ENCODE measurements around the gene LARGE1. TPM values are rescaled to one million over a fixed set of nuclear protein-coding genes. Genes with fewer than 3 reads are reported as not detected.
"Not testable (repeated sequence)": the region's sequence is repeated elsewhere in the genome, so short reads cannot be mapped to it uniquely, and the experiment has no call there.

LARGE1 gene
- total RNA-seq, 1 experiment from 2014 or later: 30.7 TPM

DNA sequence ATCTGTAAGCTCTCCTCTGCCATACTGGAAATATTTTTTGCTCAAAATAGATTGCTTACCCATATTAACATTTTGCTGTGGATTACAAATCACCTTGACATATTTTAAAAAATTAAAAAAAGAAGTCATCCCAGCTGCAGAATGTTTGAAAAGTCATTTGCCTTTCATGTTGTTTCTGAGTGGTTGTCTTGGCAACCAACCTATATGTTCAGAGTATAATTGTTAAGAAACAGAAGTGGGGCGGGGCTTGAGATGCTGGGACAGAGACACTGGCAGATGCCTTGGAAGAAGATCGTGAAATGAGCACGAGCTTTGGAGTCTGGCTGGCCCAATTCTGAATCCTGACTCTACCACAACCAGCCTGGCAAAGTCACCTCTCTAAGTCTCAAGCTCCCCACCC is 348.2 kb downstream of the LARGE1 start:
- no peak for DNase-seq
- no peaks in the 10 kb centered on the region for H3K36me3 ChIP-seq (replicated peaks; ENCODE audit: control insufficient read depth, insufficient read depth, low read length)
- no peak overlapping the region for H3K4me3 ChIP-seq (ENCODE audit: insufficient read depth, low read depth, low read length)
- no peaks in the 10 kb centered on the region for H3K27me3 ChIP-seq (ENCODE audit: control insufficient read depth, insufficient read depth, low read length)

DNA sequence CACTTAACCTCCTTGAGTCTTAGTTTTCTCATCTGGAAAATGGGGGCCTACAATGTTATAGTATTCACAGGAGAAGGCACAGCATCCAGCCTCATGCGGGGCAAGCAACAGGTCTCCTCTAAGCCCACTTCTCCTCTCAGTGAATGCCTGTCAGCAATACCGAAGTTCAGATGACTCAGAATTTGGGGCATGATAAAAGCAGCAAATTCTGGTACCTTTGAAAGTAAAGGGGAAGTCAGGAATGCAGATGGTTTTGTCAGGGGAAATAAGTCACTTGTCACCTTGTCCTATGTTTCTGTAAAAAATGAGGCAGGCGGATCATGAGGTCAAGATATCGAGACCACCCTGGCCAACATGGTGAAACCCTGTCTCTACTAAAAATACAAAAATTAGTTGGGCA is 350.2 kb downstream of the LARGE1 start:
- H3K36me3 ChIP-seq (replicated peaks; ENCODE audit: control insufficient read depth, insufficient read depth, low read length): no peaks in the 10 kb centered on the region
- no peak overlapping the region for H3K4me3 ChIP-seq (ENCODE audit: insufficient read depth, low read depth, low read length)
- no peaks in the 10 kb centered on the region for H3K27me3 ChIP-seq (ENCODE audit: control insufficient read depth, insufficient read depth, low read length)
- DNase-seq: no peak

DNA sequence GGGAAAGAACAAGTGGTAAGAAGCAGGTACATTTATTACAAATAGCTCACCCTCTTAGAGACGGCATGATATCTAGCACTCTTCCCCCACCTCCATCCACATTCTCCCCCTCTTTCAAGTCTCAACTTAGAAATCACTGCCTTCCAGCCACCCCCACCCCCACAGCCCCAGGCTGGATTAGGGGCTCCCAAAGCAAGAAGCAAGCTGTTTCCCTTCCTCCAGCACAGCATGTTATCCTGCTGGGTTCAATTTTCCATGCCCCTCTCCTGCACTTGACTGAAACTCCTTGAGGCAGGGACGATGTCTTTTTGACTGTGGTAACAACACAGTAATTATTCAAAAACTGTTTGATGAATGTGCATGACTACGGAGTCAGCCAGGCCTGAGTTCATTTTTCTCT is 350.7 kb downstream of the LARGE1 start:
- no peaks in the 10 kb centered on the region for H3K36me3 ChIP-seq (replicated peaks; ENCODE audit: control insufficient read depth, insufficient read depth, low read length)
- H3K27me3 ChIP-seq (ENCODE audit: control insufficient read depth, insufficient read depth, low read length): no peaks in the 10 kb centered on the region
- no peak overlapping the region for H3K4me3 ChIP-seq (ENCODE audit: insufficient read depth, low read depth, low read length)
- no peak for DNase-seq

DNA sequence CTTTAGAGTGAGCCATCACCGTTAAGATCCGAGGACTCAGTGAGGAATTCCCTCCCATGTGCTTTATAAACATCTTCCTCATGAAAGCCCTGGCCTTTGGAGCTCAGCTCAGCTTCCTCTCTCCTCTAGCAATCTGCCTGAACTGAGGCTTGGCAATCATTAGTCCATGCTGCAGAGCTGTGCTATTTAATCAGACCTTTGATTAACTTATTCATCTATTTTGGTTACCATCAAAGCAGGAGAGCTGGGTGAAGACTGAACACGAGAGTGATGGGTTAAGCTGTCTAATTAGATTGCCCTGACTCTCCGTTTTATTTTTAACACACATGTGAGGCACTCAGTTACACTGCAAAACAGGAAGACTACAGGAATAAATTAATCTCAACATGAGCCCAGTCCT is 351.3 kb downstream of the LARGE1 start:
- Histone ChIP-seq H3K27me3 (ENCODE audit: control insufficient read depth, insufficient read depth, low read length) (no peaks in the 10 kb centered on the region), H3K4me3 (ENCODE audit: insufficient read depth, low read depth, low read length) (no peak overlapping the region), H3K36me3 (replicated peaks; ENCODE audit: control insufficient read depth, insufficient read depth, low read length) (no peaks in the 10 kb centered on the region)
- no peak for DNase-seq

DNA sequence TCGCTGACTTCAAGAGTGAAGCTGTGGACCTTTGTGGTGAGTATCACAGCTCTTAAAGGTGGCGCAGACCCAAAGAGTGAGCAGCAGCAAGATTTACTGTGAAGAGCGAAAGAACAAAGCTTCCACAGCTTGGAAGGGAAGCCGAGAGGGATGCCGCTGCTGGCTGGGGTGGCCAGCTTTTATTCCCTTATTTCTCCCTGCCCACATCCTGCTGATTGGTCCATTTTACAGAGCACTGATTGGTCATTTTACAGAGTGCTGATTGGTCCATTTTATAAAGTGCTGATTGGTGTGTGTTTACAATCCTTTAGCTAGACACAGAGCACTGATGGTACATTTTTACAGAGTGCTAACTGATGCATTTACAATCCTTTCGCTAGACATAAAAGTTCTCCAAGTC is 353.8 kb downstream of the LARGE1 start:
- not testable (repeated sequence) for H3K4me3 ChIP-seq (ENCODE audit: insufficient read depth, low read depth, low read length); H3K36me3 ChIP-seq (replicated peaks; ENCODE audit: control insufficient read depth, insufficient read depth, low read length); DNase-seq; H3K27me3 ChIP-seq (ENCODE audit: control insufficient read depth, insufficient read depth, low read length)

DNA sequence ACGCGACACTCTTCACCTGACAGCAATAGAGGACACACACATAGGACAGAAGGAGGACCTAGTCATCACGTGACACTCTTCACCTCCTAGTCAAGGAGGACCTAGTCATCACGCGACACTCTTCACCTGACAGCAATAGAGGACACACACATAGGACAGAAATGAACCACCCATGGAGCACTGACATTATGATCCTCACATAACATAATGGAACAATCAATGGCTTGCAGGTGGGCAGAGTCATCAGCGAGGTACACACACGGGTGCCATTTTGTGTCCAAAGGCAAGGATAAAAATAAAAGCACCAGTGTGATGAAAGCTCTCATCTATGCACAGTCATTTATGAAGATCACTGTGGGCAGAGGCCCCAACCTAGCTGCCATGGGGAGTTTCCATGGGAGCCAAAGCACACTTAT is 354.7 kb downstream of the LARGE1 start:
- H3K27me3 ChIP-seq (ENCODE audit: control insufficient read depth, insufficient read depth, low read length): no peaks in the 10 kb centered on the region
- no peak overlapping the region for H3K4me3 ChIP-seq (ENCODE audit: insufficient read depth, low read depth, low read length)
- DNase-seq: no peak
- H3K36me3 ChIP-seq (replicated peaks; ENCODE audit: control insufficient read depth, insufficient read depth, low read length): no peaks in the 10 kb centered on the region

DNA sequence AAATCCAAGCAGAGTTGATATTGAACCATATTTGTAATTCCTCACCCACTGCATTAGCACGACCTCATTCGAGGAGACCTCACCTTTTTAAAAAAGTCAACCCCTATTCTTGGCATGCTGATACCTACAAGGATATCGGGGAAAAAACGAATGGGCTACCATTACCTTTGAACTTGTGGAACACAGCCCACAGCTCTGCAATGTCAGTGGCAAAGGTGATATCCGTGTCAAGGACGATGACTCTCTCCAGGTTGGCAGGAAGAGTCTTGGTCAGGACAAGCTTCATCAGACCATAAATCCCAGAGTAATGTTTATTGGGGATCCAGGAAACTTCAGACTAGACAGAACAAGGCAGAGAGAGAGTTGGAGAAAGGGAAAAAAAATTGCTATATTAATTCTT is 355.6 kb downstream of the LARGE1 start:
- no peak for DNase-seq
- H3K4me3 ChIP-seq (ENCODE audit: insufficient read depth, low read depth, low read length): no peak overlapping the region

DNA sequence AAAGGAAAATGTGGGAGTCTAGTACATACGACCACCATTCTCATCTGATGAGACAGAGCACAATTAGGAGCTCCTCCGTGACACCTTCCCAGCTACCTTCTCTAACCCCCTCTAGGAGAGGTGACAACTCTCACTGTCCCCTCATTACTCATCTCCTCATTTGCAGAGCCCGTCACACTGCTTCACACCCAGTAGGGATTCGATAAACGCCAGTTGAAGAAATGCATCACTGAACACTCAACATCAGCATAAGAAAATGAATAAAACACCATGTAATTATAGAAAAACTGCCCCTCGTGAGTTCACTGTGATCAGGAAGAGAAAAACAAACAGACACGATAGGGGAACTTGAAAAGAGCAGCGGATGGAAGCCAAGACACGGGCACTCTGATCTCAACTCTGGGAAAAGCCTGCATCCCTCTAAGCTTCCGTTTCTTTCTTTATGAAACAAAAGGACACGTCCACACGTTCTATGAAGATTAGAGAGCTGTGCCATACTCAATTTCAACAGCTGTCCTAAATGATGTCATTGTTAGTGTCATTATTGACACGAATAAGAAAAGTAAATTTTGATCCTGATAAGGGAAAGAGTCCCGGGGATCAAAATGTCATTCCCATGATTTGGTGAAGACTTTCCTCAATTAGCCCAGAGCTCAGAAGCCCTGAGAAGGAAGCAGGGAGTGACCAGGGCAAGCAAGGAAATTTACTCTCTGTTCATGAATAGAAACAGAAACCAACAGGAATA is 356.9 kb downstream of the LARGE1 start:
- no peaks in the 10 kb centered on the region for H3K27me3 ChIP-seq (ENCODE audit: control insufficient read depth, insufficient read depth, low read length)
- DNase-seq: no peak
- no peaks in the 10 kb centered on the region for H3K36me3 ChIP-seq (replicated peaks; ENCODE audit: control insufficient read depth, insufficient read depth, low read length)
- H3K4me3 ChIP-seq (ENCODE audit: insufficient read depth, low read depth, low read length): no peak overlapping the region

More for the DNA sequence above, 355.6 kb downstream of the LARGE1 start:
- Histone ChIP-seq H3K27me3 (ENCODE audit: control insufficient read depth, insufficient read depth, low read length) (no peaks in the 10 kb centered on the region), H3K36me3 (replicated peaks; ENCODE audit: control insufficient read depth, insufficient read depth, low read length) (no peaks in the 10 kb centered on the region)

DNA sequence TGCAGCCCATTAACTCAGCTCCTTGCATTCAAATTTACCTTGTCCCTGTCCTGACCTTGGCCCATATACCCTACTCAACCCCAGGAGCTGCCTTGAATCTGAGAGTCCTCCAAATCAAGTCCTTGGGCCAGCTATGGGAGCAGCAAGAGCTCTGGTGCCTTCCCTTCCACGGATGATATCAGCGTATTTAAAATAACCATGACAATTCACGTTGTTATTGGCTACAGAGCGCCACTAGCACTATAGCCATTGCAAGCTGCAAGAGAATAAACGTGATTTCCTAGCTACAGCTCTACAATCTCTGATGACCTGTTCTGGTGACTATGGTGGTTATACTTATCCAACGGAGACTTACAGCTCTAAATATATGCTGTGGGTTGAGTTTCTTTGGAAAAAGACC is 357.8 kb downstream of the LARGE1 start:
- H3K4me3 ChIP-seq (ENCODE audit: insufficient read depth, low read depth, low read length): no peak overlapping the region
- no peak for DNase-seq
- no peaks in the 10 kb centered on the region for H3K36me3 ChIP-seq (replicated peaks; ENCODE audit: control insufficient read depth, insufficient read depth, low read length)
- no peaks in the 10 kb centered on the region for H3K27me3 ChIP-seq (ENCODE audit: control insufficient read depth, insufficient read depth, low read length)

DNA sequence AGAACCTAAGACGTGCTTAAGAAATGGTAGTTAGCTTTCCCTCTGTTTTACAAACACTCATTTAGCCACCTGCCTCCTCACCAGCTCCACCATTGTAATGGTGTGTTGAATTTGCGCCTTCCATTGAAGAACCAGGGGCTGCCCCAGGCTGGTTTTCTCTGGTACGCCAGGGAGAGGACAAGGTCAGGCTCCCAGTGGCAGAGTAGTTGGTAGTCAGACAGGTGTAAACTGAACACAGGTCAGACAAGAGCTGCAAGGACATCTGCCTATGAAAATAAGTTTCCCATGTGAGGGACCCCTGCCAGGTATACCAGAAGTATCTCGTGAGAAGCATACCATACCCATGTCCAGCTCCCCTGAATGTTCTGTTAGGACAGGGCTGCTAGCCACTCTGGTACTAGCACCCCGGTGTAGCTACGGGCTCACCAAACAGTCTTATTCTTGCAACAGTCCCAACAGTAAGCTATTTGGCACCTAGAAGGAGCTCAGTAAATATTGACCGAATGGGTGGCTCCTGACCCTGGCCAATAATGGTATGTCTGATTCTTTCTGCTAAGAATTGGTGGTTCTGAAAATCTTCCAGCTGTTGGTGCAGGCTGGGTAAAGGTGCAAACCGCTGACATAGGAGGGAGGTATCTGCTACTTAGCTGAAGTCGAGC is 359.0 kb downstream of the LARGE1 start:
- H3K4me3 ChIP-seq (ENCODE audit: insufficient read depth, low read depth, low read length): no peak overlapping the region
- no peaks in the 10 kb centered on the region for H3K27me3 ChIP-seq (ENCODE audit: control insufficient read depth, insufficient read depth, low read length)
- no peaks in the 10 kb centered on the region for H3K36me3 ChIP-seq (replicated peaks; ENCODE audit: control insufficient read depth, insufficient read depth, low read length)
- no peak for DNase-seq

DNA sequence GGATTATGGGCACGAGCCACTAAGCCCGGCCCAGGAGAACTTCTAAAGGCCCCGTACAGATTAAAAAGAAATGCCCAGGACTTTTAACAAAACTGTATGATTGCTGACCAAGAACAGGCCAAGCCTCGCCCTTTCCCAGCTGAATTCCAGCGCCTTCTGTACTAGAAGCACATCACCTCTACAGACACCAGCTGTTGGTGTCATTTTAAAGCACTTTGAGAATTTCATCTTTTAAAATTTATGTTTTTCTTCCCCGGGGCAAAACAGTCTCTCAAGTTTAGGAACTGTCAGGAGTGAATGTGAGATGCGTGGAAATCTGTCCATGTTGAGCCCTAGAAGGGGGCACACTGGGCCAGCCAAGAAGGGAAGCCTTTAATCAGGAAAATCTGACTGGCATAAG is 362.4 kb downstream of the LARGE1 start:
- Histone ChIP-seq H3K36me3 (replicated peaks; ENCODE audit: control insufficient read depth, insufficient read depth, low read length) (no peaks in the 10 kb centered on the region), H3K27me3 (ENCODE audit: control insufficient read depth, insufficient read depth, low read length) (no peaks in the 10 kb centered on the region), H3K4me3 (ENCODE audit: insufficient read depth, low read depth, low read length) (no peak overlapping the region)
- no peak for DNase-seq

DNA sequence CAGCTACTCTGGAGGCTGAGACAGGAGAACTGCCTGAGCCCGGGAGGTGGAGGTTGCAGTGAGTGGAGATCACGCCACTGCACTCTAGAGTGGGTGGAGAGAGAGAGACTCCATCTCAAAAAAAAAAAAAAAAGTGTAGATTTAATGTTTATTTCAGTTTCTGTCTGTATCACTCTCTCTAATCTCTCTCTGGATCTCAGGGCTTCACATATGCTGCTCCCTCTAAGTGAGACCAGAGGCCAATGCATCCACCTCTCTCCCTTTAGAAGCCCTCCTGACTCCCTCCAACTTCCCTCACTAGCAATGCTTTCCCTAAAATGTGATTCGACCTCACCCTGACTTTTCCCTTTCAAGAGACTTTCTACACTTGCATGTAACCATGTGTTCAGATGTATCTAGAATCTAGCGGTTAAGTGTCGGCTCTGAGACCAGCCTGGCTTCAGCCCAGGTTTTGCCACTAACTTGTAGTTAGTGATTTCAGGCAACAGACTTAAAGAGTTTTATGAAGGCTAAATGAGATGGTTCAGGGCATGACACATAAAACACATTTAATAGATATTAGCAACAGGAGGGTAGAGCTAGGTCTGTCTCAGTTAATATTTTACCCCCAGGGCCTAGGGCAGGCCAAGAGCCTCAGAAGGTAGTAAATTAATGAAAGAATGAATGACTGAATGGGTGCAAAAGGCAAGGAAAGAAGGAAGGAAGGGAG is 364.3 kb downstream of the LARGE1 start:
- Histone ChIP-seq H3K36me3 (replicated peaks; ENCODE audit: control insufficient read depth, insufficient read depth, low read length) (no peaks in the 10 kb centered on the region), H3K4me3 (ENCODE audit: insufficient read depth, low read depth, low read length) (no peak overlapping the region), H3K27me3 (ENCODE audit: control insufficient read depth, insufficient read depth, low read length) (no peaks in the 10 kb centered on the region)
- DNase-seq: no peak

DNA sequence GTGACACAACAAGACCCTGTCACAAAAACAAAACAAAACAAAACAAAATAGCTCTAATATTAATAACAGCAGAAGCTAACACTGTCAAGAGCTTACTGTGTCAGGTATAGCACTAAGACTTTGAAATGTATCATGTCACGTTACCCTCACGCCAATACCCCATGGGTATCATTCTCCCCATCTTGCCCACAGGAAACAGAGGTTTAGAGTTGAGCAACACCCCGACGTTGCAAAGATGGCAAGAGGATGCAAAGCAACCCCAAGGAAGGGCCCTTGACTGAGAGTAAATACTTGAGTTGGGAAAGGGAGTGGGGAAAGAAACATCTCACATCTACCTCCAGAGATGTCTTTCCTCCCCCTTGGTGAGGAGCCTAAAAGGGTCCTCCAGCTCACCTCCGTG is 366.8 kb downstream of the LARGE1 start:
- H3K27me3 ChIP-seq (ENCODE audit: control insufficient read depth, insufficient read depth, low read length): no peaks in the 10 kb centered on the region
- no peak for DNase-seq
- no peaks in the 10 kb centered on the region for H3K36me3 ChIP-seq (replicated peaks; ENCODE audit: control insufficient read depth, insufficient read depth, low read length)
- no peak overlapping the region for H3K4me3 ChIP-seq (ENCODE audit: insufficient read depth, low read depth, low read length)

DNA sequence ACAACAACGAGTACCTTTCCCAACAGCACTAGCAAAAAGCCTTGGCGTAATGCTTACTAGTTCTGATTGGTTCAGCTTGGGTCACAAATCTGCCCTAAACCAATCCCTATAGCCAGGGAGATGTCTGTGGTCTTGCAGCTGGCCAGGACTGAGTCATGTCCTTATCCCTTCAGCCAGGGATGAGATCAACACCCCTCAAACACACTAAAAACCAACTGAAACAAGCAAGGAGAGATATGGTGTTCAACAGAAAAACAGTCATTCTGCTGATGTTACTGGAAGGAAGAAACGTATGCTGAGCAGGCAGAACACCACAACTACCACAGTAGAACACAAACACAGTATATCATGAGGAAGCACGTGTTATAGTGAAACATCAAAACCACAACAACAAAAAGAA is 375.6 kb downstream of the LARGE1 start:
- no peak for DNase-seq
- no peaks in the 10 kb centered on the region for H3K27me3 ChIP-seq (ENCODE audit: control insufficient read depth, insufficient read depth, low read length)
- H3K36me3 ChIP-seq (replicated peaks; ENCODE audit: control insufficient read depth, insufficient read depth, low read length): no peaks in the 10 kb centered on the region
- no peak overlapping the region for H3K4me3 ChIP-seq (ENCODE audit: insufficient read depth, low read depth, low read length)

DNA sequence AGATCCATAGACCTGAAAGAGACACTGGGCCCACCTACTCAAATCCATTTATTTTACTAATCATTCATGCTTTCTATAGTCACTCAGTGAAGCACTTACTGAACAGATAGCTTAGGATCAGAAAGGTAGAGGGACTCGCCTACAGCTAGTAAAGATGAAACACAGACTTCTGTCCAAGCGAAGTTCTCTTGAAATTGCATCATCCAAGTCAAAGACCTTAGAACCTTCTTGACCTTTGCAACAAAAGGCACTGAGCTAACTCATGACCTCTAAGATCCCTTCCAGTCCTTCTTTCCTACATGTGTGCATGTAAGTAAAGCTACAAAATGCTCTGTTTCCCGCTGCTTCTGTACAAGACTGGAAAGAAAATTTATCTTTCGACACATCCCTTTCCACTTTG is 377.6 kb downstream of the LARGE1 start:
- Histone ChIP-seq H3K4me3 (ENCODE audit: insufficient read depth, low read depth, low read length) (no peak overlapping the region), H3K36me3 (replicated peaks; ENCODE audit: control insufficient read depth, insufficient read depth, low read length) (no peaks in the 10 kb centered on the region), H3K27me3 (ENCODE audit: control insufficient read depth, insufficient read depth, low read length) (no peaks in the 10 kb centered on the region)
- DNase-seq: no peak

Measured in H7 (cell line).